AG04449 (cell line): ENCODE measurements around the gene ZNF407.

Experiments used
- CTCF ChIA-PET: fragments of 350-600 bp; formaldehyde crosslinking; extraction: SDS; loops from one replicate; lab custom pipeline; 2021; ENCODE audit warnings: antibody characterized with exemption; lab: Yijun Ruan, JAX
- POLR2A ChIA-PET: fragments of 400-600, 350-600 bp; formaldehyde crosslinking; extraction: SDS; loops from one replicate; lab custom pipeline; 2020; ENCODE audit warnings: antibody characterized with exemption, inconsistent platforms; lab: Yijun Ruan, JAX
- DNase-seq: peaks from one replicate; pipeline ENCODE4 v3.0.0-alpha.2; 2010; ENCODE audit warnings: low read depth, low spot score
- H3K4me3 ChIP-seq: 2 replicates; pipeline ENCODE4 v1.5.1; 2011; ENCODE audit warnings: low read depth, mild to moderate bottlenecking, control low read depth, low read length
- TF ChIP-seq, protein P1 (sequence below): IDR thresholded peaks from one replicate; pipeline ENCODE4 v1.5.1; 2011; ENCODE audit warnings: mild to moderate bottlenecking, moderate library complexity, low read length, control low read depth, inconsistent platforms; ENCODE audit not compliant: insufficient read depth; ENCODE audit errors: missing control alignments

The ZNF407 gene

DNA sequence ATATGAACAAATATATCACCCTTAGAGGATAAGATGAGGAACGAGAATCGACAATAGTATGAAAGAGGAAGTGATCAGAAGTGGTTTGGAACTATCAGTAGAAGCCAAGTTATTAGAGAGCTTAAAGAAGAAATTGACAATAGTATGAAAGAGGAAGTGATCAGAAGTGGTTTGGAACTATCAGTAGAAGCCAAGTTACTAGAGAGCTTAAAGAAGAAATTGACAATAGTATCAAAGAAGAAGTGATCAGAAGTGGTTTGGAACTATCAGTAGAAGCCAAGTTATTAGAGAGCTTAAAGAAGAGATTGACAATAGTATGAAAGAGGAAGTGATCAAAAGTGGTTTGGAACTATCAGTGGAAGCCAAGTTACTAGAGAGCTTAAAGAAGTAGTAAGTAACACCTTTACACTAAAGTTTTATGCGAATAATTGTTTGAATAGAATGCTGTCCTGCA lies 175.5 kb downstream of the ZNF407 start:
- CTCF ChIA-PET = interaction anchor here (1.1 to 1.3 kb wide), 2 partner anchors 9 to 190 kb away, joined by 3 to 4 read pairs; no protein-coding TSS in a partner anchor
- TF ChIP-seq, protein P1, sequence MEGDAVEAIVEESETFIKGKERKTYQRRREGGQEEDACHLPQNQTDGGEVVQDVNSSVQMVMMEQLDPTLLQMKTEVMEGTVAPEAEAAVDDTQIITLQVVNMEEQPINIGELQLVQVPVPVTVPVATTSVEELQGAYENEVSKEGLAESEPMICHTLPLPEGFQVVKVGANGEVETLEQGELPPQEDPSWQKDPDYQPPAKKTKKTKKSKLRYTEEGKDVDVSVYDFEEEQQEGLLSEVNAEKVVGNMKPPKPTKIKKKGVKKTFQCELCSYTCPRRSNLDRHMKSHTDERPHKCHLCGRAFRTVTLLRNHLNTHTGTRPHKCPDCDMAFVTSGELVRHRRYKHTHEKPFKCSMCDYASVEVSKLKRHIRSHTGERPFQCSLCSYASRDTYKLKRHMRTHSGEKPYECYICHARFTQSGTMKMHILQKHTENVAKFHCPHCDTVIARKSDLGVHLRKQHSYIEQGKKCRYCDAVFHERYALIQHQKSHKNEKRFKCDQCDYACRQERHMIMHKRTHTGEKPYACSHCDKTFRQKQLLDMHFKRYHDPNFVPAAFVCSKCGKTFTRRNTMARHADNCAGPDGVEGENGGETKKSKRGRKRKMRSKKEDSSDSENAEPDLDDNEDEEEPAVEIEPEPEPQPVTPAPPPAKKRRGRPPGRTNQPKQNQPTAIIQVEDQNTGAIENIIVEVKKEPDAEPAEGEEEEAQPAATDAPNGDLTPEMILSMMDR = no peak
- no peak for DNase-seq
- POLR2A ChIA-PET = no interaction called here
- no peak overlapping the region for H3K4me3 ChIP-seq

- CTCF ChIA-PET = no interaction called here
- H3K4me3 ChIP-seq = no peak overlapping the region
- TF ChIP-seq, protein P1 = no peak
- DNase-seq = no peak
- POLR2A ChIA-PET = no interaction called here
These were observed 176.8 kb downstream of the ZNF407 start for GRCh38 chr18:74774486-74774885.

DNA sequence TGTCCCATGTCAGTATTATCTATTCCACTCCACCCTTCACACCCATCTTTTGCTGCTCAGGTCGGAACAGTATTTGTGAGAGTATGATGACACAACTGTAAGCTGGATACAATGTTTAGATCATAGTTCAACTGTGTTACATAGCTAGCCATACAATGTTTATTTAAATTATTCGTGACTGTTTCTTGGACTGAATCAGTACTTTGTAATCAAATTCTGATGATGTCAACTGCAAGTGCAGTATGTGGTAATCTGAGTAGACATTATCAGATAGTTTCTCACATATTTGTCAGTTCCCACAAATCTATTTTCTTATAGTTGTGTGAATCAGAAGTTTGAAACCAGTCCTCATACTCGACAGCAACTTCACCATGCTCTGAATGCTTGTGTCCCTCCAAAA lies 177.6 kb downstream of the ZNF407 start:
- ChIA-PET CTCF (no interaction called here), POLR2A (no interaction called here)
- no peak overlapping the region for H3K4me3 ChIP-seq
- TF ChIP-seq, protein P1 = no peak
- DNase-seq = peak; percentile 31

GRCh38 chr18:74778191-74778847 lies 180.6 kb downstream of the ZNF407 start:
- DNase-seq = no peak
- TF ChIP-seq, protein P1 = no peak
- no peak overlapping the region for H3K4me3 ChIP-seq
- CTCF ChIA-PET = no interaction called here
- POLR2A ChIA-PET = no interaction called here

- no peak overlapping the region for H3K4me3 ChIP-seq
- DNase-seq = no peak
- TF ChIP-seq, protein P1 = no peak
- ChIA-PET POLR2A (no interaction called here), CTCF (no interaction called here)
These were observed 187.1 kb downstream of the ZNF407 start for GRCh38 chr18:74784752-74785151.

- DNase-seq = no peak
- ChIA-PET POLR2A (no interaction called here), CTCF (no interaction called here)
- no peak overlapping the region for H3K4me3 ChIP-seq
- TF ChIP-seq, protein P1 = no peak
These were observed 188.0 kb downstream of the ZNF407 start for GRCh38 chr18:74785632-74786031.
